Right lobe of liver (tissue), 4 donors: ENCODE data around the gene BCL6B.

Experiments used
- POLR2A ChIP-seq: fragments of 450-650 bp; IDR thresholded peaks from one replicate; pipeline ENCODE4 v1.6.1; 2017; ENCODE audit warnings: antibody characterized with exemption, mild to moderate bottlenecking
- TF ChIP-seq, protein P1 (sequence below), 4 donors: fragments of 200-600 bp in 3 of 4; fragments of 450-650 bp in 1 of 4; IDR thresholded peaks; one replicate each; pipeline versions ENCODE4 v1.5.1 to v1.8.0; 2016 to 2022; ENCODE audit warnings: antibody characterized with exemption in 4 of 4, mild to moderate bottlenecking in 2 of 4
- donor health status: DM: no; HTN: no; CAD: no.
- donor health status: DM: no; HTN: no; CAD: no.
- donor health status: DM: no; HTN: yes; CAD: no.

DNA sequence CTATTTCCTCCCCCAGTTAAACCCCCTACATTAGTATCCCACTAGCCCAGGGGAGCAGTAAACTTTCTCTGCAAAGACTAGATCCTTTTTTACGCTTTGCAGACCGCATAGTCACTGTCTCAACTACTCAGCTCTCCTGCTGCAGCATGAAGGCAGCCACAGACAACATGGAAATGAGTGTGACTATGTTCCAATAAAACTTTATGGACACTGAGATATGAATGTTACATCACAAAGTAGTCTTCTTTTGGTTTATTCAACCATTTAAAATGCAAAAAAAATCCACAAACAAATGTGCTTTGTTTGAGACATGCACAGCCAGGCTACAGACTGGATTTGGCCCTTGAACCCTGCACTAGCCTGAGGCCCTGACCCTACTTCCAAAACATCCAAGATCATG, 12.3 kb upstream of the BCL6B start:
- no peak for TF ChIP-seq POLR2A
- TF ChIP-seq, protein P1, sequence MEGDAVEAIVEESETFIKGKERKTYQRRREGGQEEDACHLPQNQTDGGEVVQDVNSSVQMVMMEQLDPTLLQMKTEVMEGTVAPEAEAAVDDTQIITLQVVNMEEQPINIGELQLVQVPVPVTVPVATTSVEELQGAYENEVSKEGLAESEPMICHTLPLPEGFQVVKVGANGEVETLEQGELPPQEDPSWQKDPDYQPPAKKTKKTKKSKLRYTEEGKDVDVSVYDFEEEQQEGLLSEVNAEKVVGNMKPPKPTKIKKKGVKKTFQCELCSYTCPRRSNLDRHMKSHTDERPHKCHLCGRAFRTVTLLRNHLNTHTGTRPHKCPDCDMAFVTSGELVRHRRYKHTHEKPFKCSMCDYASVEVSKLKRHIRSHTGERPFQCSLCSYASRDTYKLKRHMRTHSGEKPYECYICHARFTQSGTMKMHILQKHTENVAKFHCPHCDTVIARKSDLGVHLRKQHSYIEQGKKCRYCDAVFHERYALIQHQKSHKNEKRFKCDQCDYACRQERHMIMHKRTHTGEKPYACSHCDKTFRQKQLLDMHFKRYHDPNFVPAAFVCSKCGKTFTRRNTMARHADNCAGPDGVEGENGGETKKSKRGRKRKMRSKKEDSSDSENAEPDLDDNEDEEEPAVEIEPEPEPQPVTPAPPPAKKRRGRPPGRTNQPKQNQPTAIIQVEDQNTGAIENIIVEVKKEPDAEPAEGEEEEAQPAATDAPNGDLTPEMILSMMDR (IDR thresholded peaks at IDR 0.05): no peak
